ENCODE results near the gene TEAD4.

The TEAD4 gene

DNA sequence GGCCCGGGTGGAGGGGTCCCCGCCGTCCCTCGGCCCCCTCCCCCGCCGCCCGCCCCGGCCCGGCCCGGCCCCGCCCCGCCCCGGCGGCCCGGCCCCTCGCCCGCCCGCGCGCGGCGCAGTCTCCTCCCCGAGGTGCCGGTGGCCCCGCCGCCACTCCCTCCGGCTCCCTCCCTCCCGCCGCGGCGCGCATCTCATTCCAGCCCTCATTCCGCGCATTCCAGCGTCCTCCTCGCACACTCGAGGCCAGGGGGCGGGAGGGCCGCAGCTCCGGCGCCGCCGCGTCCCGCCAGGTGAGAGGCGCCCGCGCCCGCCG, at the start of gene TEAD4:
TEAD4 (plus strand) TSS at position 206 of the 313 bp plus-strand sequence.
- DNase-seq (ENCODE audit: low read depth): no peak
- H3K4me3 ChIP-seq (ENCODE audit: low read depth, low read length): peak within 1 kb of the TSS; percentile 65
- TF ChIP-seq, protein P1, sequence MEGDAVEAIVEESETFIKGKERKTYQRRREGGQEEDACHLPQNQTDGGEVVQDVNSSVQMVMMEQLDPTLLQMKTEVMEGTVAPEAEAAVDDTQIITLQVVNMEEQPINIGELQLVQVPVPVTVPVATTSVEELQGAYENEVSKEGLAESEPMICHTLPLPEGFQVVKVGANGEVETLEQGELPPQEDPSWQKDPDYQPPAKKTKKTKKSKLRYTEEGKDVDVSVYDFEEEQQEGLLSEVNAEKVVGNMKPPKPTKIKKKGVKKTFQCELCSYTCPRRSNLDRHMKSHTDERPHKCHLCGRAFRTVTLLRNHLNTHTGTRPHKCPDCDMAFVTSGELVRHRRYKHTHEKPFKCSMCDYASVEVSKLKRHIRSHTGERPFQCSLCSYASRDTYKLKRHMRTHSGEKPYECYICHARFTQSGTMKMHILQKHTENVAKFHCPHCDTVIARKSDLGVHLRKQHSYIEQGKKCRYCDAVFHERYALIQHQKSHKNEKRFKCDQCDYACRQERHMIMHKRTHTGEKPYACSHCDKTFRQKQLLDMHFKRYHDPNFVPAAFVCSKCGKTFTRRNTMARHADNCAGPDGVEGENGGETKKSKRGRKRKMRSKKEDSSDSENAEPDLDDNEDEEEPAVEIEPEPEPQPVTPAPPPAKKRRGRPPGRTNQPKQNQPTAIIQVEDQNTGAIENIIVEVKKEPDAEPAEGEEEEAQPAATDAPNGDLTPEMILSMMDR (IDR thresholded peaks at IDR 0.05; ENCODE audit: control insufficient read depth, extremely low read depth, insufficient read depth): no peak

DNA sequence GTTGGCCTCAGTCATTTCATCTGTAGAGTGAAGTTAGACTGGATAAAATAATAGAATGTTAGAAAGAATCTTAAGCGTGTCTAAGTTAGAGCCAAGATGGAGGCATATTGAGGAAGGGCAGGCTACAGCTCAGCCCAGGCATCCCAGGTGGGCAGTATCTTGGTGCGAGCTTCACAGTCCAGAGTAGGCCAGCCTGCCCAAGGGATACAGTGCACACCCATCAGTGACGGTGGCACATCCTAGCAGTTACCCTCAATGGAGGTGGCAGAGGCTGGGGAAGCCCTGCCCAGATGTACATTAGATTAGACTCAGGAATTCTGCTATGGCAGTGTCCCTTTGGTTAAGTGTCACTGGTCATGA, 47.0 kb upstream of the TEAD4 start:
- TF ChIP-seq, protein P1 (IDR thresholded peaks at IDR 0.05; ENCODE audit: control insufficient read depth, extremely low read depth, insufficient read depth): no peak
- no peak overlapping the region for H3K4me3 ChIP-seq (ENCODE audit: low read depth, low read length)
- DNase-seq (ENCODE audit: low read depth): no peak

GRCh38 chr12:2919249-2919648, 39.9 kb upstream of the TEAD4 start:
- DNase-seq (ENCODE audit: low read depth): no peak
- H3K4me3 ChIP-seq (ENCODE audit: low read depth, low read length): no peak overlapping the region
- TF ChIP-seq, protein P1 (IDR thresholded peaks at IDR 0.05; ENCODE audit: control insufficient read depth, extremely low read depth, insufficient read depth): no peak

- TF ChIP-seq, protein P1 (IDR thresholded peaks at IDR 0.05; ENCODE audit: control insufficient read depth, extremely low read depth, insufficient read depth): no peak
- no peak overlapping the region for H3K4me3 ChIP-seq (ENCODE audit: low read depth, low read length)
- no peak for DNase-seq (ENCODE audit: low read depth)
These were observed 36.9 kb upstream of the TEAD4 start for GRCh38 chr12:2922329-2922728.

GRCh38 chr12:2923057-2923456, 36.1 kb upstream of the TEAD4 start:
- H3K4me3 ChIP-seq (ENCODE audit: low read depth, low read length): no peak overlapping the region
- TF ChIP-seq, protein P1 (IDR thresholded peaks at IDR 0.05; ENCODE audit: control insufficient read depth, extremely low read depth, insufficient read depth): no peak
- no peak for DNase-seq (ENCODE audit: low read depth)

GRCh38 chr12:2924019-2924418, 35.2 kb upstream of the TEAD4 start:
- H3K4me3 ChIP-seq (ENCODE audit: low read depth, low read length): no peak overlapping the region
- TF ChIP-seq, protein P1 (IDR thresholded peaks at IDR 0.05; ENCODE audit: control insufficient read depth, extremely low read depth, insufficient read depth): no peak
- DNase-seq (ENCODE audit: low read depth): no peak

GRCh38 chr12:2925322-2925995, 33.7 kb upstream of the TEAD4 start:
- no peak for DNase-seq (ENCODE audit: low read depth)
- TF ChIP-seq, protein P1 (IDR thresholded peaks at IDR 0.05; ENCODE audit: control insufficient read depth, extremely low read depth, insufficient read depth): no peak
- no peak overlapping the region for H3K4me3 ChIP-seq (ENCODE audit: low read depth, low read length)
